HCT116 (cell line): ENCODE data around the gene BLCAP. TPM values are rescaled to one million over a fixed set of nuclear protein-coding genes. Genes with fewer than 3 reads are reported as not detected.

Source experiments
- ATAC-seq: fragments of 200-7000 bp; cut with Tn5 transposase; 2 replicates; pipeline ENCODE4 v1.9.1; 2020; ENCODE audit warnings: mild to moderate bottlenecking, moderate library complexity
- BruUV-seq: library from RNA; stranded (reverse); fragments of 400-500 nt; replicated peaks from 2 replicates; lab custom pipeline; 2021; lab: Mats Ljungman, UMichigan
- CTCF ChIA-PET: fragments of 300-600 bp; sonication (Branson Sonifier 250); formaldehyde crosslinking; loops from one replicate; lab custom pipeline; 2021; ENCODE audit warnings: antibody characterized with exemption; lab: Charles Lee
- POLR2A ChIA-PET: fragments of 300-600, 350-600 bp; sonication (Branson Sonifier 250); formaldehyde crosslinking; loops from one replicate; lab custom pipeline; 2021; ENCODE audit warnings: antibody characterized with exemption; lab: Charles Lee
- RAD21 ChIA-PET, 2 experiments: fragments of 300-600 bp; sonication (Branson Sonifier 250); formaldehyde crosslinking; loops; one replicate each; lab custom pipeline; 2023; ENCODE audit warnings: low total read pairs in 2 of 2; ENCODE audit not compliant: uncharacterized antibody in 2 of 2, unreplicated experiment in 2 of 2, low non-redundant PET in 1 of 2; lab: Charles Lee
- DNase-seq: peaks from one replicate; pipeline ENCODE4 v3.0.0-alpha.2; 2010; ENCODE audit warnings: low read depth, low spot score
- H2AFZ ChIP-seq: fragments of 200-600 bp; shearing (Covaris generic), sonication (generic); 2 replicates; pipeline ENCODE4 v1.6.1; 2017; ENCODE audit warnings: low read depth, mixed run types, mixed read lengths, antibody characterized with exemption, low read length; ENCODE audit not compliant: poor library complexity, severe bottlenecking
- H3K27ac ChIP-seq: 2 replicates; pipeline ENCODE4 v1.5.1; 2012; ENCODE audit warnings: low read depth, low read length
- H3K27me3 ChIP-seq: fragments of 200-600 bp; sonication (generic); 2 replicates; pipeline ENCODE4 v1.6.1; 2016; ENCODE audit warnings: mixed run types, low read length, mixed read lengths; ENCODE audit not compliant: insufficient read depth
- H3K36me3 ChIP-seq, 2 experiments: fragments of 200-500 bp in 1 of 2; fragments of 200-600 bp in 1 of 2; sonication (Bioruptor generic) in 1 of 2; sonication (generic) in 1 of 2; 2 replicates each; pipeline versions ENCODE4 v1.5.1 to v1.6.1; 2014 to 2016; ENCODE audit warnings: low read length in 2 of 2, inconsistent platforms in 1 of 2, mixed read lengths in 1 of 2, mixed run types in 1 of 2; ENCODE audit not compliant: insufficient read depth in 2 of 2, control insufficient read depth in 1 of 2
- H3K4me1 ChIP-seq, 2 experiments: fragments of 200-600 bp in 1 of 2; sonication (generic) in 1 of 2; 2 replicates each; pipeline versions ENCODE4 v1.5.1 to v1.6.1; 2012 to 2017; ENCODE audit warnings: low read length in 2 of 2, inconsistent platforms in 1 of 2, mild to moderate bottlenecking in 1 of 2, mixed read lengths in 1 of 2, mixed run types in 1 of 2, moderate library complexity in 1 of 2; ENCODE audit not compliant: insufficient read depth in 2 of 2, control insufficient read depth in 1 of 2
- H3K4me2 ChIP-seq: fragments of 200-600 bp; sonication (generic); 2 replicates; pipeline ENCODE4 v1.6.1; 2017; ENCODE audit warnings: mixed run types, low read length, mixed read lengths
- H3K4me3 ChIP-seq, 2 experiments: fragments of 200-600 bp in 1 of 2; sonication (generic) in 1 of 2; replicated peaks in 1 of 2; 2 replicates each; pipeline ENCODE4 v1.5.1; 2011 to 2016; ENCODE audit warnings: low read length in 2 of 2, control low read depth in 1 of 2, low read depth in 1 of 2, mild to moderate bottlenecking in 1 of 2, mixed read lengths in 1 of 2, mixed run types in 1 of 2
- H3K79me2 ChIP-seq: fragments of 200-600 bp; sonication (generic); 2 replicates; pipeline ENCODE4 v1.6.1; 2017; ENCODE audit warnings: mild to moderate bottlenecking, mixed run types, low read length, moderate library complexity, mixed read lengths; ENCODE audit not compliant: insufficient read depth
- H3K9ac ChIP-seq: fragments of 200-600 bp; sonication (generic); 2 replicates; pipeline ENCODE4 v1.6.1; 2016; ENCODE audit warnings: low read length, mixed read lengths
- H3K9me2 ChIP-seq: fragments of 200-600 bp; sonication (generic), shearing (Covaris generic); 2 replicates; pipeline ENCODE4 v1.6.1; 2017; ENCODE audit warnings: mixed run types, mild to moderate bottlenecking, moderate library complexity; ENCODE audit not compliant: insufficient read depth
- H3K9me3 ChIP-seq, 2 experiments: fragments of 200-500 bp in 1 of 2; fragments of 200-600 bp in 1 of 2; sonication (Bioruptor generic) in 1 of 2; sonication (generic) in 1 of 2; 2 replicates each; pipeline ENCODE4 v1.6.1; 2014 to 2017; ENCODE audit warnings: low read length in 2 of 2, mixed read lengths in 2 of 2, inconsistent platforms in 1 of 2, low read depth in 1 of 2, mild to moderate bottlenecking in 1 of 2, mixed run types in 1 of 2, moderate library complexity in 1 of 2; ENCODE audit not compliant: control insufficient read depth in 1 of 2, insufficient read depth in 1 of 2
- H4K20me1 ChIP-seq: fragments of 200-600 bp; sonication (generic), shearing (Covaris generic); 2 replicates; pipeline ENCODE4 v1.6.1; 2017; ENCODE audit warnings: mixed run types, mild to moderate bottlenecking, moderate library complexity; ENCODE audit not compliant: insufficient read depth
- CBX3 ChIP-seq: IDR thresholded peaks from 2 replicates; pipeline ENCODE4 v1.6.1; 2012; ENCODE audit warnings: low read depth
- CEBPB ChIP-seq: IDR thresholded peaks from 2 replicates; pipeline ENCODE4 v1.6.1; 2012; ENCODE audit warnings: low read depth
- CTCF ChIP-seq, 3 experiments: fragments of 200-600 bp in 1 of 3; sonication (generic) in 1 of 3; IDR thresholded peaks in 2 of 3; conservative IDR thresholded peaks in 1 of 3; 2 replicates each; pipeline ENCODE4 v1.5.1; 2012 to 2017; ENCODE audit warnings: low read depth in 2 of 3, low read length in 2 of 3, antibody characterized with exemption in 1 of 3, borderline replicate concordance in 1 of 3, control low read depth in 1 of 3, mild to moderate bottlenecking in 1 of 3, mixed read lengths in 1 of 3, mixed run types in 1 of 3, moderate library complexity in 1 of 3; ENCODE audit not compliant: insufficient read depth in 1 of 3
- EGR1 ChIP-seq: IDR thresholded peaks from 2 replicates; pipeline ENCODE4 v1.6.1; 2012; ENCODE audit warnings: low read depth
- ELF1 ChIP-seq: IDR thresholded peaks from 2 replicates; pipeline ENCODE4 v1.6.1; 2012; ENCODE audit warnings: low read depth, borderline replicate concordance
- EZH2 ChIP-seq: fragments of 200-600 bp; sonication (generic); IDR thresholded peaks from 2 replicates; pipeline ENCODE4 v1.6.1; 2017; ENCODE audit warnings: antibody characterized with exemption, mixed run types
- FOSL1 ChIP-seq: IDR thresholded peaks from 2 replicates; pipeline ENCODE4 v1.6.1; 2012; ENCODE audit warnings: low read depth
- JUND ChIP-seq: IDR thresholded peaks from 2 replicates; pipeline ENCODE4 v1.6.1; 2012
- MAX ChIP-seq: IDR thresholded peaks from 2 replicates; pipeline ENCODE4 v1.6.1; 2012
- POLR2A ChIP-seq: IDR thresholded peaks from 2 replicates; pipeline ENCODE4 v1.7.0; 2011; ENCODE audit warnings: borderline replicate concordance; ENCODE audit not compliant: insufficient read depth, insufficient read length; ENCODE audit errors: extremely low read depth
- POLR2AphosphoS5 ChIP-seq: IDR thresholded peaks from 2 replicates; pipeline ENCODE4 v1.6.1; 2011; ENCODE audit warnings: mild to moderate bottlenecking, low read depth, low read length, moderate library complexity
- REST ChIP-seq: IDR thresholded peaks from 2 replicates; pipeline ENCODE4 v1.6.1; 2012; ENCODE audit warnings: low read depth
- SIN3A ChIP-seq: IDR thresholded peaks from 2 replicates; pipeline ENCODE4 v1.6.1; 2012; ENCODE audit warnings: low read depth
- SP1 ChIP-seq: IDR thresholded peaks from 2 replicates; pipeline ENCODE4 v1.6.1; 2012; ENCODE audit warnings: low read depth
- SRF ChIP-seq: IDR thresholded peaks from 2 replicates; pipeline ENCODE4 v1.6.1; 2012; ENCODE audit warnings: low read depth
- YY1 ChIP-seq: IDR thresholded peaks from 2 replicates; pipeline ENCODE4 v1.6.1; 2011; ENCODE audit warnings: low read length, low read depth, moderate library complexity, mild to moderate bottlenecking; ENCODE audit not compliant: insufficient replicate concordance; ENCODE audit errors: extremely low read depth
- ZBTB33 ChIP-seq: IDR thresholded peaks from 2 replicates; pipeline ENCODE4 v1.6.1; 2011; ENCODE audit warnings: mild to moderate bottlenecking, low read length, moderate library complexity; ENCODE audit not compliant: insufficient replicate concordance; ENCODE audit errors: extremely low read depth
- ZNF274 ChIP-seq: fragments of 200-500 bp; sonication (Bioruptor generic); IDR thresholded peaks from 2 replicates; pipeline ENCODE4 v1.6.1; 2014; ENCODE audit warnings: mild to moderate bottlenecking, low read depth, low read length, inconsistent platforms
- intact Hi-C: fragments of 100-400 bp; cut with micrococcal nuclease; formaldehyde crosslinking; loops from 2 replicates; pipeline ENCODE4 v1.10.0; 2022
- total RNA-seq: library from RNA; stranded (reverse); gene quantifications from one replicate; pipeline ENCODE4 v1.2.1, GENCODE V29; 2021; ENCODE audit not compliant: unreplicated experiment
- TF ChIP-seq, protein P1 (sequence below): IDR thresholded peaks from 2 replicates; pipeline ENCODE4 v1.6.1; 2012

Gene BLCAP
- total RNA-seq, 1 experiment from 2014 or later: 27.5 TPM

- intact Hi-C loops: no loop called here
- no TSS peak for BruUV-seq
- no peaks in the 10 kb centered on the region; a peak in 3 of 4 replicates for H3K36me3 ChIP-seq
- TF ChIP-seq POLR2AphosphoS5 (no peak), ZNF274 (no peak), EZH2 (no peak), SRF (no peak), JUND (no peak), MAX (no peak), EGR1 (no peak), YY1 (no peak), CTCF (IDR thresholded peaks at IDR 0.05 in 2 of 3, conservative IDR thresholded peaks at IDR 0.05 in 1 of 3; ENCODE audit: borderline replicate concordance in 1 of 3, insufficient read depth in 1 of 3, low read depth in 2 of 3, low read length in 2 of 3) (no peak), SP1 (no peak), CBX3 (no peak), REST (no peak), FOSL1 (no peak), SIN3A (no peak), ZBTB33 (no peak), ELF1 (no peak), POLR2A (no peak), CEBPB (no peak)
- TF ChIP-seq, protein P1, sequence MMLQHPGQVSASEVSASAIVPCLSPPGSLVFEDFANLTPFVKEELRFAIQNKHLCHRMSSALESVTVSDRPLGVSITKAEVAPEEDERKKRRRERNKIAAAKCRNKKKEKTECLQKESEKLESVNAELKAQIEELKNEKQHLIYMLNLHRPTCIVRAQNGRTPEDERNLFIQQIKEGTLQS: no peak
- no peaks in the 10 kb centered on the region for H3K27me3 ChIP-seq
- H3K79me2 ChIP-seq: peaks cover 38% of the 10 kb centered on the region
- no peak overlapping the region for H3K4me3 ChIP-seq
- H3K4me2 ChIP-seq: no peak overlapping the region
- H3K9me3 ChIP-seq: no peaks in the 10 kb centered on the region
- H4K20me1 ChIP-seq: no peaks in the 10 kb centered on the region
- no peak overlapping the region for H3K27ac ChIP-seq
- ATAC-seq (no peak), DNase-seq (no peak)
- H3K9ac ChIP-seq: no peak overlapping the region
- CTCF ChIA-PET: no interaction called here
- no peaks in the 10 kb centered on the region for H3K9me2 ChIP-seq
- POLR2A ChIA-PET: no interaction called here
- RAD21 ChIA-PET: no interaction called here
- H3K4me1 ChIP-seq: peaks cover 0 to 6% of the 10 kb centered on the region in 2 experiments; a peak in 1 of 4 replicates
- no peak overlapping the region for H2AFZ ChIP-seq
Measured at GRCh38 chr20:37518059-37518458, 9.6 kb downstream of the BLCAP start.
